Adipocyte (in vitro differentiated cells): ENCODE measurements around the gene TSEN54.

ENCODE experiments used
- DNase-seq: peaks from one replicate; pipeline ENCODE4 v3.0.0-alpha.2; 2015; ENCODE audit warnings: low read depth
- H3K27me3 ChIP-seq: replicated peaks from 2 replicates; pipeline ENCODE4 v1.7.0; 2013; ENCODE audit warnings: mild to moderate bottlenecking, low read length, moderate library complexity; ENCODE audit not compliant: control insufficient read depth, insufficient read depth
- H3K36me3 ChIP-seq: 2 replicates; pipeline ENCODE4 v1.7.0; 2013; ENCODE audit warnings: low read length, mild to moderate bottlenecking, moderate library complexity; ENCODE audit not compliant: control insufficient read depth, insufficient read depth, severe bottlenecking
- H3K4me1 ChIP-seq: 2 replicates; pipeline ENCODE4 v1.7.0; 2013; ENCODE audit warnings: mild to moderate bottlenecking, low read length, moderate library complexity; ENCODE audit not compliant: control insufficient read depth, insufficient read depth
- H3K4me3 ChIP-seq: 2 replicates; pipeline ENCODE4 v1.7.0; 2013; ENCODE audit warnings: mild to moderate bottlenecking, low read length, moderate library complexity
- H3K9ac ChIP-seq: 2 replicates; pipeline ENCODE4 v1.7.0; 2013; ENCODE audit warnings: mild to moderate bottlenecking, low read length, moderate library complexity
- H3K9me3 ChIP-seq: 2 replicates; pipeline ENCODE4 v1.7.0; 2013; ENCODE audit warnings: mild to moderate bottlenecking, low read length, moderate library complexity; ENCODE audit not compliant: control insufficient read depth

Gene TSEN54

DNA sequence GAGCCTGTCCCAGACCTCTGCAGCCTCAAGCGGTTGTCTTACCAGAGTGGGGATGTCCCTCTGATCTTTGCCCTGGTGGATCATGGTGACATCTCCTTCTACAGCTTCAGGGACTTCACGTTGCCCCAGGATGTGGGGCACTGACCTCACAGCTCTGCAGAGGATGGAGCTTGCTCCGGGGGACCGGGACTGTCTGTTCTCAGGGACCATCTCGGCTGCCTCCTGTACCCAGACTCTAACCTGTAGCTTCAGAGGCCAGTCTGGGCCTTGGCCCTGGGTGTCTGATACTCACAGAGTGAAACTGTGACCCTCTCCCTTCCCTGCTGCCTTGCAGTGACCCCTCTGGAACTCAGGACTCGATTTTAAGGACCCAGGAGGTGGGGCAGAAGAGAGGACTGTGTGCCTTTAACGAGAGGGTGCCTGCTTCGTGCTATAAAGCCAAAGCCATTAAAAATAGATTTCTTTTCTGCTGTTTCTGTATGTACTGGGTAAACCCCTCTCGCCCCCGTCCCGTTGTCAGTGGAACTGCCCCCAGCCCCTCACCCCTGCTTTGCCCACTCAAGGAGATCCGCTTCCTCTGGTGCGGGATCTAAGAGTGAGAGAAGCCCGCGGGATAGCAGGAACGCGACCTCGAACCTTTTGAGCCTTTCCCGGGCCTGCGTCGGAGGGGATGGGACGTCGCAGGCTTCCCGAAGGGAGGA lies 8.1 kb downstream of the TSEN54 start:
- no peaks in the 10 kb centered on the region for H3K9me3 ChIP-seq
- H3K27me3 ChIP-seq = peaks cover 21% of the 10 kb centered on the region
- H3K4me3 ChIP-seq = peak overlapping the region; percentile 59
- DNase-seq = no peak
- H3K9ac ChIP-seq = no peak overlapping the region
- no peaks in the 10 kb centered on the region for H3K36me3 ChIP-seq
- peaks cover 4% of the 10 kb centered on the region for H3K4me1 ChIP-seq

DNA sequence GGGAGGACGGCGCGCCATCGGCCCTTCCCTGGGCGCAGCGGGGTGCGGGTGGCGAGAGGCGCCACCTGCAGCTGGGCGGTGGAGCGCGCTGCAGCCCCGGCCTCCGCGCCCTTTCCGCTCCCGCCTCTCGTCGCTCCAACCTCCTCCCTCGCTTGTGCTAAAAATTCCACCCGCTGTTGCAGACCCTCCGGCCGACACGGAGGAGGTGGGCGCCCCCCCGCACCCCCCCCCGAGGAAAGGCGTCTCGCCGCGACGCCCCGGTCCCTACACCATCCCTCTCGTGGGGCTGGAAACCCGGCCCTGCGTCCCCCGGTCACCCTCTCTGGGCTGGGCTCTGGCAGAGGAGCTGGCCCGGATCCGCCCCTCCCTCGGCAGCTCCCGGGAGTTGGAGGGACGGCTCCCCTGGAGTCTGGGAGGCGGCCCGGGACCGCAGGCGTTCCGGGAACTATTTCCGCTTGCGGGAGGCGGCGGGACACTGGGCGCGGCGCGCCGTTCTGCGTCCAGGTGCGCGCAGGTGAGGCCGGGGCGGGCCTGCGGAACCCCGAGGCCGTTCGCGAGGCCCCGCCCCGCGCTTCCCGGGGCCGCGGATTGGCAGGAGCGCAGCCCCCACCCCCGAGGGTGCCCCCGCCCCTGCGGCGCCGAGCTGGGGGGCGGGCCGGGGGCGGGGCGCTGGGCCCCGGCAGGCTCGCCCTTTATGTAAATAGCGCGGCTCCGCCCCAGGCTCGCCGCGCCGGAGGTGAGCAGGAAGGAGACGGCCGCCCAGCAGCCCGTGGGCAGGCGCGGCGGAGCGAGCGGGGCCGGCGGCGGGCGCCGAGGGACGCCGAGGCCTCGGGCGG lies 8.9 kb downstream of the TSEN54 start, which contains the start of gene LLGL2:
Gene LLGL2 (plus strand): TSS at position 728 of the 836 bp plus-strand sequence. CDS start 17,730 bp downstream, outside the sequence.
- peaks cover 4% of the 10 kb centered on the region for H3K4me1 ChIP-seq
- H3K4me3 ChIP-seq = peak within 1 kb of the TSS; percentile 59
- peaks cover 21% of the 10 kb centered on the region for H3K27me3 ChIP-seq
- DNase-seq = peak; percentile 66
- H3K36me3 ChIP-seq = no peaks in the 10 kb centered on the region
- H3K9me3 ChIP-seq = no peaks in the 10 kb centered on the region
- no peak within 1 kb of the TSS for H3K9ac ChIP-seq

DNA sequence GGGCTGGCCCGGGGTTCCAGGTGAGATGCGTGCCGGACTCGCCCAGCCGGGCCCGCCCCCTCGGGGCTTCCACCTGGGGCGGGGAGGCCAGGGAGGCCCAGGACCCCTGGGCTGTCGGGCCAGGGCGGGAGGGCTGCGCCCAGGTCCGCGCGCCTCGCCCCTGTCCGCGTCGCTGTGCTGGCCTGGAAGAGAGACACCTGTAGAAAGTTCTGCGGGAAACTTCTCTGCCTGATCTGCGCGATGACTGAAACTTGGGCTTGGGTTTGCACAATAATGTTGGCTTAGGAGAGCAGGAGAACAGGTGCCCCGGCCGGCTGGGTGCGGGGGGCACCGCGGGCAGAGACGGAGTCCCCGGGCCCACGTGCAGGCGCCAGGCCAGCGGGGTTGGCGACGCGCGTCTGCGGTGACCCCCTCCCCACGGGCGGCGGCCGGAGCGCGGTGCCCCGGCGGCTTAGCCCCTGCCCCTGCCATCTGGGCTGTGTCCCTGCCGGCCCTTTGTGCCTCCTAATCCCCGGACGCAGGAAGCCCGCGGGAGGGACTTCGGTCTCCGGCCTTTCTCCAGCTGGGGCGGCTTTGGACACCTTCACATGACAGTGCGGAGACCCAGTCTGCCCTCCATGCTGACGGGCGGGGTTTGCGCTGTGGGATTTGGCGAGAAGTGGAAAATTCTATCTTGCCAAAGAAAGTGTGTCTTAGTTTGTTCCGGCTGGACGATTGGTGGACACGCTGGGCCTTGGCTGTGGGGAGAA lies 9.7 kb downstream of the TSEN54 start:
- no peak overlapping the region for H3K9ac ChIP-seq
- H3K4me1 ChIP-seq = peaks cover 4% of the 10 kb centered on the region
- DNase-seq = no peak
- H3K36me3 ChIP-seq = no peaks in the 10 kb centered on the region
- H3K4me3 ChIP-seq = peak overlapping the region; percentile 52
- no peaks in the 10 kb centered on the region for H3K9me3 ChIP-seq
- peaks cover 21% of the 10 kb centered on the region for H3K27me3 ChIP-seq

DNA sequence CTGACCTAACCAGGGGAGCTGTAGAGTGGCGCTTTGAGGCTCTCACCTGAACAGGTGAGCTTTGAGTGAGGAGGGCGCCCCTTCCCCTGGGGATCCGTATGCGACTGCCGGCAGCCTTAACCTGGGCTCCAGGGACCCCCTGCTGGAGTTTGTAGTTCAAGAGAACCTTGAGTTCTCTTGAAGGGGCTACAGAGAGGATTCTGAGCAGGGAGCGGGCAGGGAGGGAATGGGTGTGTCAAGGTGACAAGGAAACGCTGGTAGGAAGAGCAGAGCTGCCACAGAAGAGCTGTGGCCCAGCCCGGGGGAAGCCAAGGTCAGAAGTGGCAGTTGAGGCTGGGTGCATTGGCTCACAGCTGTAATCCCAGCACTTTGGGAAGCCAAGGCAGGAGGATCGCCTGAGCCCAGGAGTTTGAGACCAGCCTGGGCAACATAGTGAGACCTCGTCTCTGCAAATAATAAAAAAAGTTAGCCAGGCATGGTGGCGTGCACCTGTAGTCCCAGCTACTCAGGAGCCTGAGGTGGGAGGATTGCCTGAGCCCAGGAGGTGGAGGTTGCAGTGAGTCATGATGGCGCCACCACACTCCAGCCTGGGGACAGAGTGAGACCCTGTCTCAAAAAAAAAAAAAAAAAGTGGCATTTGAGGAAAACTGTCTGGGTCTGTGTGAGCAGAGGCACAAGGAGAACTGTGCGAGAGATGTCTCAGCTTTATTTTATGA lies 10.4 kb downstream of the TSEN54 start:
- H3K36me3 ChIP-seq = no peaks in the 10 kb centered on the region
- peaks cover 4% of the 10 kb centered on the region for H3K4me1 ChIP-seq
- no peak for DNase-seq
- H3K9ac ChIP-seq = no peak overlapping the region
- H3K4me3 ChIP-seq = no peak overlapping the region
- H3K9me3 ChIP-seq = no peaks in the 10 kb centered on the region
- peaks cover 27% of the 10 kb centered on the region for H3K27me3 ChIP-seq

DNA sequence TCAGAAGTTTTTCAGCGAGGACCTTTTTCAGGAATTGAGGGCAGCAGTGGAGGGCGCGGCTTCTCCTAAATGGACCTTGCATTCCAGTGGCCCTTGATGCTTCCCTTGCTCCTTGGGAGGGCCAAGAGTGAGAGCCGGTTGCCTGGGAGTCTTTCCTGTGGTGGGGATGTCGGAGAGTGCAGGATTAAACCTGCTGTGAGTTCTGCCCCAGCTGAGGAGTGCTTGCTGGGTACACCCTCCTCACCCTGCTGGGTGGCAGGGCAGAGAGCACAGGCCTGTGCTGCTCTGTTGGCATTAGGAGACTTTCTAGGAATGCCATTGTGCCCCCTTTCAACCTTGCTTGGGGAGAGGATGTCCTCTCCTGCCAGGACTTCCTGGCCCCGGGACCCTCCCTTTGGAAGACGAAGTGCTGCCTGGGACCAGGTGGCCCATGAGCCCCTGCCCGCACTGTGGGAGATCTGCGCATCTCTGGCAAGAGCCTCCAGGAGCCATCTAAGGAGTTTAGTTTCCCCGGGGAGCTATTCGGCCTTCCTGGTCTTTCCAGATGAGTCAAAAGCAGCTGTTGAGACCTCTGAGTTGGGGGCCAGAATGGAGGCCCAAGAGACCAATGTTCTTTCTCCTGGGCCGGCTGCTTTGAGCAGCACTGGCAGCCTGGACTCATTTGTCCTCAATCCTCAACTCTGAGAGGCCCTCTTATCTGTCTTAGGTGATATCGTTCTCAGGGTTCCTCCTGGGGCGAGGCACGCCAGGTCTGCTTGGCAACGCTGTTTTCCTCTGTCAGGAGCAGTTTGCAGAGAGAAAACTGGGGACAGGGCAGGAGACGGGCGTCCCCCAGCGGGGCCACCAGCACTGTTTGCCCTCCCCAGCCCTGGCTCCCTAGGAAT lies 14.8 kb downstream of the TSEN54 start:
- Histone ChIP-seq H3K4me1 (peaks cover 4% of the 10 kb centered on the region), H3K4me3 (no peak overlapping the region), H3K9ac (no peak overlapping the region), H3K36me3 (no peaks in the 10 kb centered on the region), H3K9me3 (no peaks in the 10 kb centered on the region), H3K27me3 (peaks cover 50% of the 10 kb centered on the region)
- no peak for DNase-seq

DNA sequence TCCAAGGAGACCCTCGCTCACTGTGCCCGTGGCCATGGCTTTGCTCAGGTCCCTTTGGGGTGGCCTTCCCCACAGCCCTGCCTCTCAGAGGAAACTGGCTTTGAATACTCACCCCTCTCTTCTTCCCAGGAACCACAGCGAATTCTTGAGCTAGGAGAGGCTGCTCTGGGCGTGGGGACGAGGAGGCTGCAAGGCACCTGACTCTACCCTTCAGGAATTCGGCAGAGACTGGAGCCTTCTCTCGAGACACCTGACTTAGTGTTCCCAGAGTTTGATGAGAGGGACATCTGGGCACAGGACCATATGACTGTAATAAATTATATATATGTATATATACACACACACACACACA lies 15.4 kb downstream of the TSEN54 start:
- H3K9ac ChIP-seq = no peak overlapping the region
- H3K4me3 ChIP-seq = no peak overlapping the region
- H3K4me1 ChIP-seq = no peaks in the 10 kb centered on the region
- H3K9me3 ChIP-seq = no peaks in the 10 kb centered on the region
- peaks cover 49% of the 10 kb centered on the region for H3K27me3 ChIP-seq
- no peak for DNase-seq
- no peaks in the 10 kb centered on the region for H3K36me3 ChIP-seq

DNA sequence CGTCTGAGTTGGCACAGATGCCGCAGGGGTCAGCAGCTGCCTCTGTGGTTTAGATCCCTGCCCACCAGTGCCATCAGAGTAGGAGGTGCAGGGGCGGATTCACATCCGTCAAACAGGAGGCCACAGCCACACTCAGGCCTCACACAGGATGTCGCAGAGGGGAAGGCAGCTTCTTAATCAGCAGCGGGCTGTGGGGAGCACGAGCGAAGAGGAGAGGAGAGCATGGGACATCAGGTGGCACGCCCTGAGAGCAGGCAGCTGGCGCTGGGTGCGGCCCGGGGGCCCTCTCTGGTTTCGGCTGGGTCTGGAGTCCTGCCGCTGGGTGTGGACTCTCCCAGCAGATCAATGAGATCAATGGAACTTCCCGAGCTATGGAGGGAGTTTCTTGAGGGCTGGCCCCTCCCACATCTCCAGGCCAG lies 18.8 kb downstream of the TSEN54 start:
- no peaks in the 10 kb centered on the region for H3K36me3 ChIP-seq
- peaks cover 49% of the 10 kb centered on the region for H3K27me3 ChIP-seq
- H3K4me3 ChIP-seq = no peak overlapping the region
- H3K4me1 ChIP-seq = no peaks in the 10 kb centered on the region
- no peak for DNase-seq
- no peak overlapping the region for H3K9ac ChIP-seq
- no peaks in the 10 kb centered on the region for H3K9me3 ChIP-seq

DNA sequence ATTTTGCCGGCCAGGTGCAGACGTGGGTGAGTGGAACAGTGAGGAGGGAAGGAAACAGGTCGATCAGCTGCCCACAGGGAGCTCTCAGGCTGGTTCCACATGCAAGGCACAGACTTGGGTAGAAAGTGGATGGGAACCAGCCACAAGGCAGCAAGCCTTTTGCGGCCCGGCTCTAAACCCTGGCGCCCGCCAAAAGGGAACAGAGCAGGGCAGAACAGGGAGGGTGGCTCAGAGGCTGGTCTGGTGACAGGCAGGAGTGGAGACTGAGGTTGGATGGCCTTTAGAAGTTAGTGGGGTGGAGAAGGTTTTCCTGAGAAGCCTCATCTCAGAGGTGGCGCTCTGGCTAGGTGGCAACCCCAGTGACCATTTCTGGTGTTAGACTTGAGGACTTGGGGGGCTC lies 19.5 kb downstream of the TSEN54 start:
- no peak overlapping the region for H3K9ac ChIP-seq
- H3K4me1 ChIP-seq = no peaks in the 10 kb centered on the region
- no peaks in the 10 kb centered on the region for H3K36me3 ChIP-seq
- DNase-seq = no peak
- H3K9me3 ChIP-seq = no peaks in the 10 kb centered on the region
- peaks cover 49% of the 10 kb centered on the region for H3K27me3 ChIP-seq
- no peak overlapping the region for H3K4me3 ChIP-seq

DNA sequence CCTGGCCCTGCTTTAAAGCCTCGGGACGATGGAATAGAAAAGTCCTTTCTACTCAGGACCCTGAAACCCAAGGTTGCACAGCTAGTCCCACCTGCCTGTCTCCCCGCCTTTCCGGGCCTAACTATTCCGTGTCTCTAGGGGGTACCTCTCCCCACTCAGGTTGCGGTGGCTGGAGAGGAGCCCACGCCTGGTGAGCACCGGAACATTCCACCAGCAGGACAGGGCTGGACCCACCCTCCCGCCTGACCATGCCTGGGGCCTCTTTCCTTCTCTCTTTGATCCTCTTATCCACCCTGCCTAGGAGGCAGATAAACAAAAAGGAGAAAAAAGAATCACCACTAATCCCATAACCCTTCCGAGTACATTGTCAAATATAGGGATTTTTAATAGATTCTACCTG lies 20.0 kb downstream of the TSEN54 start:
- H3K9ac ChIP-seq = no peak overlapping the region
- peaks cover 51% of the 10 kb centered on the region for H3K27me3 ChIP-seq
- no peak overlapping the region for H3K4me3 ChIP-seq
- no peak for DNase-seq
- no peaks in the 10 kb centered on the region for H3K36me3 ChIP-seq
- no peaks in the 10 kb centered on the region for H3K4me1 ChIP-seq
- no peaks in the 10 kb centered on the region for H3K9me3 ChIP-seq

DNA sequence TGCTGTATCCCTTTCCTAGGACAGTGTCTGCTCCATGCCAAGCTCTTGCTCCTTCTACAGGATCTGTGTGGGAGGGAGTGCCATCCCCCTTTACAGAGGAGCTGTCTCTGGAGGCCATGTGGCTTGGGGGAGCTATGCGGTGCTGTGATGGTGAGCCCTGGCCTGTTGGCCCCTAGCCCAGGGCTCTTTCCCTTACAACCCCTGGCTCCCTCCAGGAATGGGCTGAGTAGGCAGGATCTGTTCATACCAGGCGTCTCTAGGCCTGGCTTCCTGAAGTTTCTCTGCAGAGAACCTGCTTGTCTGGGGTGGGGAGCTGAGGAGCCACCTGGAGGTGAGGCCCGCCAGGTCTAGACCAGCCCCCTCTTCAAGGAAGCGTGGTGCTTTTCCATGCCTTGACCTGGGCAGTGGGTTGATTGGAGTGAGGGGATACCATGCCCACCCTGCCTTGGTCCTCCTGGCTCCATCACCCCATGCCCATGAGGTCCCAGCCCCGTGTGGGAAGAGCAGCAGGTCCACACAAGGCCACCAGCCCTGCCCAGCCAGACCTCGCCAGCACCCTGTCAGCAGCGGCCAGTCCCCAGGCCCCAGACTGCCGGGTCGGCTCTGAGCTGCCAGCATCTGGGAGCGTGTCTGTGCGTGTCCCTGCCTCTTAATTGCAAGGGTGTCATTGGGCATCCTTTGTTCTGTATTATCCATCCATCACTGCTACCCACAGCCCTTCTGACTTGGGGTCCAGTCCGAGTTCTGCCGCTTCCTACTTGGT lies 23.8 kb downstream of the TSEN54 start:
- no peak overlapping the region for H3K9ac ChIP-seq
- DNase-seq = no peak
- no peak overlapping the region for H3K4me3 ChIP-seq
- H3K4me1 ChIP-seq = no peaks in the 10 kb centered on the region
- no peaks in the 10 kb centered on the region for H3K36me3 ChIP-seq
- H3K27me3 ChIP-seq = peaks cover 54% of the 10 kb centered on the region
- H3K9me3 ChIP-seq = no peaks in the 10 kb centered on the region
